ENCODE data around the gene TNFRSF8. TPM values are rescaled to one million over a fixed set of nuclear protein-coding genes. Genes with fewer than 3 reads are reported as not detected.

TNFRSF8 gene
- total and polyA plus RNA-seq, 2 donors (not counting 1 experiment from before 2014, with no cell fraction given) = 0.36 to 0.57 TPM

DNA sequence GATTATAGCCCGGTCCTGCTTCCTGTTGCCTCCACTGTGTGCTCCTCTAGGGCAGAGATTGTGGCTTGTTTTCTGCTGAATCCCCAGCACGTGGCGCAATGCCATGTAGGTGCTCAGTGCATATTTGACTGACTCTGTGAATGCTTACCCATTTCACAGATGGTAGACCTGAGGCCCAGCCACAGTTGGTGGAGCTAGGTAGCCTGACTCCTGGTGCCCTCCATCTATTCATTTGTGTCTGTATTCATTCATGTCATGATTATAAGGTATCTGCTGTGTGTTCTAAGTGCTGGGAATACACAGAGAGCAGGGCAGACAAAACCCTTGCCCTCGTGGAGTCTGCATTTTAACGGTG lies 126.2 kb downstream of the TNFRSF8 start:
- CTCF ChIA-PET = interaction anchor here (0.9 to 8.3 kb wide), 2 partner anchors 65 to 71 kb away, joined by 3 to 96 read pairs; no protein-coding TSS in a partner anchor
- H3K4me1 Mint-ChIP-seq = peaks cover 36% of the 10 kb centered on the region
- Histone ChIP-seq H3K9ac (ENCODE audit: low read length) (no peak overlapping the region), H3K4me3 (ENCODE audit: control extremely low read depth in 1 of 5, extremely low read depth in 1 of 5, insufficient read depth in 1 of 5, low read depth in 2 of 5, low read length in 4 of 5) (no peak overlapping the region), H3K79me2 (ENCODE audit: control insufficient read depth, insufficient read depth, low read length) (peaks cover 55% of the 10 kb centered on the region), H3K4me1 (ENCODE audit: control insufficient read depth in 2 of 2, insufficient read depth in 2 of 2, low read length in 2 of 2) (peaks cover 6 to 27% of the 10 kb centered on the region in 2 donors), H3K36me3 (replicated peaks in 1 of 2; ENCODE audit: control extremely low read depth in 1 of 2, control insufficient read depth in 1 of 2, extremely low read depth in 1 of 2, insufficient read depth in 2 of 2, low read length in 1 of 2) (peaks cover 0 to 62% of the 10 kb centered on the region in 2 experiments), H2AFZ (ENCODE audit: insufficient read depth, low read depth, low read length, poor library complexity, severe bottlenecking) (no peak overlapping the region), H3K4me2 (replicated peaks; ENCODE audit: low read depth, low read length, poor library complexity, severe bottlenecking) (no peak overlapping the region), H4K20me1 (ENCODE audit: control insufficient read depth, insufficient read depth, low read length, poor library complexity, severe bottlenecking) (peaks cover 67% of the 10 kb centered on the region), H3K27me3 (replicated peaks in 1 of 4; ENCODE audit: control extremely low read depth in 1 of 4, control insufficient read depth in 3 of 4, insufficient read depth in 4 of 4, low read length in 3 of 4) (no peaks in the 10 kb centered on the region), H3K9me3 (ENCODE audit: control extremely low read depth in 1 of 3, control insufficient read depth in 2 of 3, insufficient read depth in 1 of 3, low read length in 2 of 3) (no peaks in the 10 kb centered on the region), H3K27ac (ENCODE audit: low read length in 2 of 2) (no peak overlapping the region)
- DNase-seq = no peak
- H3K27me3 Mint-ChIP-seq = no peaks in the 10 kb centered on the region
- TF ChIP-seq, protein P1, sequence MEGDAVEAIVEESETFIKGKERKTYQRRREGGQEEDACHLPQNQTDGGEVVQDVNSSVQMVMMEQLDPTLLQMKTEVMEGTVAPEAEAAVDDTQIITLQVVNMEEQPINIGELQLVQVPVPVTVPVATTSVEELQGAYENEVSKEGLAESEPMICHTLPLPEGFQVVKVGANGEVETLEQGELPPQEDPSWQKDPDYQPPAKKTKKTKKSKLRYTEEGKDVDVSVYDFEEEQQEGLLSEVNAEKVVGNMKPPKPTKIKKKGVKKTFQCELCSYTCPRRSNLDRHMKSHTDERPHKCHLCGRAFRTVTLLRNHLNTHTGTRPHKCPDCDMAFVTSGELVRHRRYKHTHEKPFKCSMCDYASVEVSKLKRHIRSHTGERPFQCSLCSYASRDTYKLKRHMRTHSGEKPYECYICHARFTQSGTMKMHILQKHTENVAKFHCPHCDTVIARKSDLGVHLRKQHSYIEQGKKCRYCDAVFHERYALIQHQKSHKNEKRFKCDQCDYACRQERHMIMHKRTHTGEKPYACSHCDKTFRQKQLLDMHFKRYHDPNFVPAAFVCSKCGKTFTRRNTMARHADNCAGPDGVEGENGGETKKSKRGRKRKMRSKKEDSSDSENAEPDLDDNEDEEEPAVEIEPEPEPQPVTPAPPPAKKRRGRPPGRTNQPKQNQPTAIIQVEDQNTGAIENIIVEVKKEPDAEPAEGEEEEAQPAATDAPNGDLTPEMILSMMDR (IDR thresholded peaks at IDR 0.05) = no peak
- TF ChIP-seq EZH2 (IDR thresholded peaks at IDR 0.05; ENCODE audit: borderline replicate concordance, insufficient read depth, low read depth, low read length, poor library complexity, severe bottlenecking) = no peak
- ATAC-seq (ENCODE audit: low read depth) = no peak
- H3K9me3 Mint-ChIP-seq (ENCODE audit: insufficient read depth) = no peaks in the 10 kb centered on the region
- intact Hi-C loops (cut with micrococcal nuclease) = no loop called here
- WGBS (ENCODE audit: insufficient coverage) = 95% methylated on average over 5 of the region's 5 CpGs
- H3K4me3 Mint-ChIP-seq = no peak overlapping the region
- H3K27ac Mint-ChIP-seq = peak overlapping the region; percentile 16
- POLR2A ChIA-PET = no interaction called here

DNA sequence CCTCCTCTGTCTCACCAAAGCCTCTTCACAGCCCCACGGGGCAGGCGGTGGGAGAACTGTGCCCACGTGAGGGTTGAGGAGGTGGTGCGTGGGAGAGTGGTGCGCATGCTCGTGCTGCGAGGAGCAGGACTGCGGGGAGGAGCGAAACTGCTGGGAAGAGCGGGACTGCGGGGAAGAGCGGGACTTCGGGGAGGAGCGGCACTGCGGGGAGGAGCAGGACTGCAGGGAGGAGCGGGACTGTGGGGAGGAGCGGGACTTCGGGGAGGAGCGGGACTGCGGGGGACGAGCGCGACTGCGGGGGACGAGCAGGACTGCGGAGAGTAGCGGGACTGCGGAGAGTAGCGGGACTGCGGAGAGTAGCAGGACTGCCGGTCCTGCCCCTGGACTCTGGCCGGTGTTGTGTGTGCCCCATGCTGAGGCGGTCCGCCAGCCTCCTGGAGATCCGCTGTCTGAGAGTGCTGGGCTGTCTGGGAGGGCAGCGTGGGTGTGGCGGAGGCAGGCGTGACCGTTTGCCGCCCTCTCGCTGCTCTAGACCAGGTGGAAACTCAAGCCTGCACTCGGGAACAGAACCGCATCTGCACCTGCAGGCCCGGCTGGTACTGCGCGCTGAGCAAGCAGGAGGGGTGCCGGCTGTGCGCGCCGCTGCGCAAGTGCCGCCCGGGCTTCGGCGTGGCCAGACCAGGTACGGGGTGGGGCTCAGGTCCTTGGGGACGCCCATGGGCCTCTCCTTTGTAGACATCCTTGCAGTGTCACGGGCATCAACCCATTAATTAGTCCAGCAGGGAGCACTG lies 128.3 kb downstream of the TNFRSF8 start:
- Mint-ChIP-seq H3K27ac (no peak overlapping the region), H3K4me3 (no peak overlapping the region), H3K9me3 (ENCODE audit: insufficient read depth) (no peaks in the 10 kb centered on the region), H3K27me3 (no peaks in the 10 kb centered on the region), H3K4me1 (peaks cover 40% of the 10 kb centered on the region)
- Histone ChIP-seq H3K27me3 (replicated peaks in 1 of 4; ENCODE audit: control extremely low read depth in 1 of 4, control insufficient read depth in 3 of 4, insufficient read depth in 4 of 4, low read length in 3 of 4) (no peaks in the 10 kb centered on the region), H4K20me1 (ENCODE audit: control insufficient read depth, insufficient read depth, low read length, poor library complexity, severe bottlenecking) (peaks cover 46% of the 10 kb centered on the region), H3K27ac (ENCODE audit: low read length in 2 of 2) (no peak overlapping the region), H3K4me1 (ENCODE audit: control insufficient read depth in 2 of 2, insufficient read depth in 2 of 2, low read length in 2 of 2) (peaks cover 0 to 7% of the 10 kb centered on the region in 2 donors), H3K4me3 (ENCODE audit: control extremely low read depth in 1 of 5, extremely low read depth in 1 of 5, insufficient read depth in 1 of 5, low read depth in 2 of 5, low read length in 4 of 5) (no peak overlapping the region), H3K4me2 (replicated peaks; ENCODE audit: low read depth, low read length, poor library complexity, severe bottlenecking) (no peak overlapping the region), H3K36me3 (replicated peaks in 1 of 2; ENCODE audit: control extremely low read depth in 1 of 2, control insufficient read depth in 1 of 2, extremely low read depth in 1 of 2, insufficient read depth in 2 of 2, low read length in 1 of 2) (peaks cover 0 to 79% of the 10 kb centered on the region in 2 experiments), H3K9me3 (ENCODE audit: control extremely low read depth in 1 of 3, control insufficient read depth in 2 of 3, insufficient read depth in 1 of 3, low read length in 2 of 3) (peaks cover 0 to 4% (median 0%) of the 10 kb centered on the region in 3 donors), H3K79me2 (ENCODE audit: control insufficient read depth, insufficient read depth, low read length) (peaks cover 33% of the 10 kb centered on the region), H2AFZ (ENCODE audit: insufficient read depth, low read depth, low read length, poor library complexity, severe bottlenecking) (no peak overlapping the region), H3K9ac (ENCODE audit: low read length) (no peak overlapping the region)
- 97% methylated on average over 47 of the region's 58 CpGs for WGBS (ENCODE audit: insufficient coverage)
- POLR2A ChIA-PET = interaction anchor here (0.7 kb wide), 1 partner anchor 23 kb away, joined by 4 read pairs; no protein-coding TSS in a partner anchor
- TF ChIP-seq EZH2 (IDR thresholded peaks at IDR 0.05; ENCODE audit: borderline replicate concordance, insufficient read depth, low read depth, low read length, poor library complexity, severe bottlenecking) = no peak
- TF ChIP-seq, protein P1 (IDR thresholded peaks at IDR 0.05) = no peak
- CTCF ChIA-PET = interaction anchor here (1.6 to 3.5 kb wide), 2 partner anchors 67 kb away, joined by 6 to 16 read pairs; no protein-coding TSS in a partner anchor
- DNase-seq (no peak), ATAC-seq (ENCODE audit: low read depth) (no peak)
- intact Hi-C loops (cut with micrococcal nuclease) = no loop called here
